Endometrial microvascular endothelial cells (primary cell): ENCODE data around the gene PDZD8. TPM values are rescaled to one million over a fixed set of nuclear protein-coding genes. Genes with fewer than 3 reads are reported as not detected.

ENCODE experiments used
- in situ Hi-C: cut with HindIII; loops from 2 replicates; pipeline ENCODE4 v1.10.0; 2017; ENCODE audit warnings: low sequenced_read_pairs, low pct_unique_long_range_greater_than_20kb; ENCODE audit errors: inconsistent ontology term
- total RNA-seq: library from RNA; depleted of rRNA; stranded (reverse); fragments of >200 nt; gene quantifications from one replicate; pipeline ENCODE4 v1.2.3, GENCODE V29; 2015; ENCODE audit errors: inconsistent ontology term

The PDZD8 gene
- total RNA-seq, 1 donor from 2014 or later: 23.5 TPM

GRCh38 chr10:117399341-117400196, 24.3 kb upstream of the PDZD8 start:
- in situ Hi-C loops: no loop called here

- in situ Hi-C loops: no loop called here
Measured at GRCh38 chr10:117398029-117398428, 22.8 kb upstream of the PDZD8 start.

- in situ Hi-C loops: no loop called here
Measured at GRCh38 chr10:117391436-117392205, 16.4 kb upstream of the PDZD8 start.

- in situ Hi-C loops: no loop called here
Measured at GRCh38 chr10:117390420-117390819, 15.2 kb upstream of the PDZD8 start.

- in situ Hi-C loops: no loop called here
Measured at GRCh38 chr10:117386805-117387204, 11.6 kb upstream of the PDZD8 start.

- in situ Hi-C loops: no loop called here
Measured at GRCh38 chr10:117382861-117383260, 7.6 kb upstream of the PDZD8 start.

- in situ Hi-C loops: no loop called here
Measured at GRCh38 chr10:117374506-117375359, 507 bp downstream of the PDZD8 start.

GRCh38 chr10:117373823-117374505, 1.3 kb downstream of the PDZD8 start:
- in situ Hi-C loops: no loop called here

- in situ Hi-C loops: no loop called here
Measured at GRCh38 chr10:117370205-117370604, 5.0 kb downstream of the PDZD8 start.

- in situ Hi-C loops: no loop called here
Measured at GRCh38 chr10:117367718-117368117, 7.5 kb downstream of the PDZD8 start.

- in situ Hi-C loops: no loop called here
Measured at GRCh38 chr10:117366741-117367140, 8.5 kb downstream of the PDZD8 start.

- in situ Hi-C loops: no loop called here
Measured at GRCh38 chr10:117365612-117366011, 9.6 kb downstream of the PDZD8 start.

GRCh38 chr10:117364110-117364960, 10.9 kb downstream of the PDZD8 start:
- in situ Hi-C loops: no loop called here

- in situ Hi-C loops: no loop called here
Measured at GRCh38 chr10:117363028-117363427, 12.2 kb downstream of the PDZD8 start.

- in situ Hi-C loops: no loop called here
Measured at GRCh38 chr10:117362313-117362712, 12.9 kb downstream of the PDZD8 start.

- in situ Hi-C loops: no loop called here
Measured at GRCh38 chr10:117360994-117361667, 14.1 kb downstream of the PDZD8 start.

GRCh38 chr10:117360016-117360415, 15.2 kb downstream of the PDZD8 start:
- in situ Hi-C loops: no loop called here
